ENCODE data around the gene XYLT1. TPM values are rescaled to one million over a fixed set of nuclear protein-coding genes. Genes with fewer than 3 reads are reported as not detected.

XYLT1 gene
- total and polyA plus RNA-seq, 9 of the 15 experiments (the other 6 are each of a cell fraction or from before 2014, with no cell fraction given) = 0.03 to 0.09 (median 0.08) TPM; not detected in 6

DNA sequence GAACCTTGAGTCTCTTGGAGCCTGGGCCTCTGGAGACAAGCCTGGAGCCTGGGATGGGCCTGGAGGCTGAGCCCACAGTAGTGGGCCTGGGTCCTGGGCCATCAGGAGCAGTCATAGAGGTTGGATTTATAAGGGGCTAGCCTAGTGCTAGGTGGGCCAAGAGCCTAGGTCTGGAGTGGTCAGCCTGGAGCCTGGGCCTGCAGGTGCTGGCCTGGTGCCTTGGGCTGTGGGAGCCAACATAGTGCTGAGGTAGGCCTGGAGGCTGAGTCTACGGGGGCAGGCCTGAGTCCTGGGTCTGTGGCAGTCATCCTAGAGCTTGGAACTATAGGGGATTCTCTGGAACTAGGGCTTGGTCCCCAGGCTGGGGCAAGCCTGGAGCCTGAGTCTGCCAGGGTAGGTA, 414.1 kb downstream of the XYLT1 start (continued):
- TF ChIP-seq SRF (CRISPR knock-in tag; IDR thresholded peaks at IDR 0.05) (no peak), POLR2H (tag; IDR thresholded peaks at IDR 0.05; ENCODE audit: low read depth) (no peak), ZNF778 (CRISPR knock-in tag; IDR thresholded peaks at IDR 0.05) (no peak)

DNA sequence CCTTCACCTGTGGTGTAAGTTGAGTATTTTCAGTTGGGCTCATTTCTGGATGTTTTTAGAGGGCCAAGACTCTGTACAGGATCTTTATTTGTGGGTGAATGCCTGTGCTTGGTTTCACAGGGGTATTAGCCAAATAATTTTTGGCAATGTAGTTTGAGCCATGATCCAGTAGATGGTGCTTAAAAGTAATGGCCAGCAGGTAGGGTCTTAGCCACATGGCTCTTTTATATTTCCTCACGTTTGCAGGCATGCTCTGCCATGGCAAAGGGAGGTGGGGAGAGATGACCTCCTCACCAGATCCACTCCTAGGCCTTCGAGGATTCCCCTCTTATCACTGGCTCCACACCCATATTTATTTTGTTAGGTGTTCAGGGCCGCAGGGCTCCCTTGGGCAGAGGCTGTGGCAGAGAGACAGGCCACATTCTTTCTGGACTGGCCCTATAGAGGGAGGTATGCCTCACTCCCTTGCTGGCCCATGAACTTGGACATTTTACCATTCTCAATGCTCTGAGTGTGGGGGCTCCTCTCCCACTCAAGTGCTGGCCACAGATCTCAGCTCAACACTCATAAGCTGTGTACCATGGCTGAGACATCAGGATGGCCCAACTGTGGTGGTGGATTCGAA, 417.1 kb downstream of the XYLT1 start:
- 5% methylated on average over 4 of the region's 4 CpGs for WGBS (ENCODE audit: insufficient coverage, low coverage, missing lambda C conversion rate)
- Histone ChIP-seq H2AFZ (ENCODE audit: low read depth, low read length) (no peak overlapping the region), H4K20me1 (replicated peaks; ENCODE audit: control insufficient read depth, insufficient read depth, low read length) (peaks cover 24% of the 10 kb centered on the region), H3K9me3 (replicated peaks; ENCODE audit: control insufficient read depth, insufficient read depth, low read depth, low read length) (peaks cover 3% of the 10 kb centered on the region; the same call in 1 of the 2 replicates), H3K36me3 (ENCODE audit: control insufficient read depth, insufficient read depth, low read length) (no peaks in the 10 kb centered on the region), H3K9me1 (ENCODE audit: control insufficient read depth, insufficient read depth, low read length) (no peaks in the 10 kb centered on the region), H3K4me1 (replicated peaks in 1 of 2; ENCODE audit: control insufficient read depth in 2 of 2, insufficient read depth in 2 of 2, low read length in 2 of 2) (peaks cover 3 to 5% of the 10 kb centered on the region in 2 experiments; a peak in 2 of 5 replicates), H3K4me3 (no peak overlapping the region), H3K79me2 (ENCODE audit: control insufficient read depth, insufficient read depth, low read length) (peaks cover 33% of the 10 kb centered on the region), H3K9ac (ENCODE audit: insufficient read depth in 1 of 2, low read depth in 2 of 2, low read length in 2 of 2) (peak overlapping the region in 1 of 2 experiments; percentile 80; a peak in 2 of 4 replicates), H3K27ac (ENCODE audit: extremely low read depth, low read depth, low read length) (no peak overlapping the region), H3K4me2 (ENCODE audit: insufficient read depth, low read length) (no peak overlapping the region; the same call in 1 of the 2 replicates), H3K27me3 (ENCODE audit: control insufficient read depth in 2 of 2, insufficient read depth in 2 of 2, low read length in 2 of 2) (no peaks in the 10 kb centered on the region)
- CTCF ChIA-PET (ENCODE audit: low intra/inter-chr PET ratio) = no interaction called here
- DNase-seq (ENCODE audit: extremely low read depth in 1 of 4, low spot score in 3 of 4) = peak in 1 of 4 experiments; percentile 4
- no peak for FAIRE-seq
- BruUV-seq (replicated peaks) = no TSS peak
- intact Hi-C loops (cut with micrococcal nuclease) = no loop called here
- in situ Hi-C loops (cut with MboI) = no loop called here
- ATAC-seq = peak; percentile 55
- POLR2A ChIA-PET = interaction anchor here (0.7 kb wide), 1 partner anchor 11 kb away, joined by 3 read pairs; no protein-coding TSS in a partner anchor
- TF ChIP-seq, protein P1, sequence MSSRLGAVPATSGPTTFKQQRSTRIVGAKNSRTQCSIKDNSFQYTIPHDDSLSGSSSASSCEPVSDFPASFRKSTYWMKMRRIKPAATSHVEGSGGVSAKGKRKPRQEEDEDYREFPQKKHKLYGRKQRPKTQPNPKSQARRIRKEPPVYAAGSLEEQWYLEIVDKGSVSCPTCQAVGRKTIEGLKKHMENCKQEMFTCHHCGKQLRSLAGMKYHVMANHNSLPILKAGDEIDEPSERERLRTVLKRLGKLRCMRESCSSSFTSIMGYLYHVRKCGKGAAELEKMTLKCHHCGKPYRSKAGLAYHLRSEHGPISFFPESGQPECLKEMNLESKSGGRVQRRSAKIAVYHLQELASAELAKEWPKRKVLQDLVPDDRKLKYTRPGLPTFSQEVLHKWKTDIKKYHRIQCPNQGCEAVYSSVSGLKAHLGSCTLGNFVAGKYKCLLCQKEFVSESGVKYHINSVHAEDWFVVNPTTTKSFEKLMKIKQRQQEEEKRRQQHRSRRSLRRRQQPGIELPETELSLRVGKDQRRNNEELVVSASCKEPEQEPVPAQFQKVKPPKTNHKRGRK (tag; IDR thresholded peaks at IDR 0.05) = no peak
- TF ChIP-seq, protein P2, sequence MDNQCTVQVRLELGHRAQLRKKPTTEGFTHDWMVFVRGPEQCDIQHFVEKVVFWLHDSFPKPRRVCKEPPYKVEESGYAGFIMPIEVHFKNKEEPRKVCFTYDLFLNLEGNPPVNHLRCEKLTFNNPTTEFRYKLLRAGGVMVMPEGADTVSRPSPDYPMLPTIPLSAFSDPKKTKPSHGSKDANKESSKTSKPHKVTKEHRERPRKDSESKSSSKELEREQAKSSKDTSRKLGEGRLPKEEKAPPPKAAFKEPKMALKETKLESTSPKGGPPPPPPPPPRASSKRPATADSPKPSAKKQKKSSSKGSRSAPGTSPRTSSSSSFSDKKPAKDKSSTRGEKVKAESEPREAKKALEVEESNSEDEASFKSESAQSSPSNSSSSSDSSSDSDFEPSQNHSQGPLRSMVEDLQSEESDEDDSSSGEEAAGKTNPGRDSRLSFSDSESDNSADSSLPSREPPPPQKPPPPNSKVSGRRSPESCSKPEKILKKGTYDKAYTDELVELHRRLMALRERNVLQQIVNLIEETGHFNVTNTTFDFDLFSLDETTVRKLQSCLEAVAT (IDR thresholded peaks at IDR 0.05) = no peak
- TF ChIP-seq RAD21 (CRISPR knock-in tag; conservative IDR thresholded peaks at IDR 0.05 in 1 of 2, IDR thresholded peaks at IDR 0.05 in 1 of 2) = 0 out of 4 replicates have a peak, but pooled peaks of 1 of the 2 experiments have one; percentile 19
- TF ChIP-seq, protein P3, sequence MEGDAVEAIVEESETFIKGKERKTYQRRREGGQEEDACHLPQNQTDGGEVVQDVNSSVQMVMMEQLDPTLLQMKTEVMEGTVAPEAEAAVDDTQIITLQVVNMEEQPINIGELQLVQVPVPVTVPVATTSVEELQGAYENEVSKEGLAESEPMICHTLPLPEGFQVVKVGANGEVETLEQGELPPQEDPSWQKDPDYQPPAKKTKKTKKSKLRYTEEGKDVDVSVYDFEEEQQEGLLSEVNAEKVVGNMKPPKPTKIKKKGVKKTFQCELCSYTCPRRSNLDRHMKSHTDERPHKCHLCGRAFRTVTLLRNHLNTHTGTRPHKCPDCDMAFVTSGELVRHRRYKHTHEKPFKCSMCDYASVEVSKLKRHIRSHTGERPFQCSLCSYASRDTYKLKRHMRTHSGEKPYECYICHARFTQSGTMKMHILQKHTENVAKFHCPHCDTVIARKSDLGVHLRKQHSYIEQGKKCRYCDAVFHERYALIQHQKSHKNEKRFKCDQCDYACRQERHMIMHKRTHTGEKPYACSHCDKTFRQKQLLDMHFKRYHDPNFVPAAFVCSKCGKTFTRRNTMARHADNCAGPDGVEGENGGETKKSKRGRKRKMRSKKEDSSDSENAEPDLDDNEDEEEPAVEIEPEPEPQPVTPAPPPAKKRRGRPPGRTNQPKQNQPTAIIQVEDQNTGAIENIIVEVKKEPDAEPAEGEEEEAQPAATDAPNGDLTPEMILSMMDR (IDR thresholded peaks at IDR 0.05 in 2 of 3, conservative IDR thresholded peaks at IDR 0.05 in 1 of 3; ENCODE audit: insufficient read depth in 2 of 3, low read depth in 1 of 3, low read length in 3 of 3) = peak in 2 of 3 experiments; percentile 8 to 17; a peak in 1 of 6 replicates
- TF ChIP-seq NR2F6 (CRISPR knock-in tag; IDR thresholded peaks at IDR 0.05) = no peak

Measured in K562 (cell line).